GM10248 (cell line): Measurements from ENCODE around the gene TBC1D1.

ENCODE experiments used
- CTCF ChIA-PET: fragments of 300-600 bp; sonication (Branson Sonifier 250); formaldehyde crosslinking; extraction: SDS; loops from one replicate; lab custom pipeline; 2021; ENCODE audit warnings: antibody characterized with exemption; lab: Yijun Ruan, JAX
- POLR2A ChIA-PET: fragments of 350-650 bp; sonication (Branson Sonifier 250); formaldehyde crosslinking; extraction: SDS; loops from one replicate; lab custom pipeline; 2020; ENCODE audit warnings: antibody characterized with exemption; lab: Yijun Ruan, JAX
- DNase-seq: peaks from one replicate; pipeline ENCODE4 v3.0.0; 2012; ENCODE audit errors: extremely low spot score
- CTCF ChIP-seq: IDR thresholded peaks from 2 replicates; pipeline ENCODE4 v1.5.1; 2012; ENCODE audit warnings: mild to moderate bottlenecking, low read depth; ENCODE audit errors: extremely low read depth, missing control alignments, control extremely low read depth

The TBC1D1 gene

GRCh38 chr4:38045289-38045988 is 154.6 kb downstream of the TBC1D1 start:
- no peak for TF ChIP-seq CTCF
- ChIA-PET POLR2A (no interaction called here), CTCF (interaction anchor here (1.4 to 3.0 kb wide), 4 partner anchors 10 to 714 kb away, joined by 3 to 12 read pairs (median 3); no protein-coding TSS in a partner anchor)
- no peak for DNase-seq

GRCh38 chr4:38046727-38047489 is 156.0 kb downstream of the TBC1D1 start:
- POLR2A ChIA-PET = no interaction called here
- TF ChIP-seq CTCF = no peak
- no peak for DNase-seq
- CTCF ChIA-PET = interaction anchor here (1.4 to 3.0 kb wide), 4 partner anchors 12 to 712 kb away, joined by 3 to 12 read pairs (median 3); no protein-coding TSS in a partner anchor

- POLR2A ChIA-PET = no interaction called here
- no peak for DNase-seq
- CTCF ChIA-PET = interaction anchor here (1.8 kb wide), 1 partner anchor 9 kb away, joined by 5 read pairs; no protein-coding TSS in a partner anchor
- TF ChIP-seq CTCF = no peak
Observed at GRCh38 chr4:38049545-38050170, 158.8 kb downstream of the TBC1D1 start.

GRCh38 chr4:38050560-38051350 is 159.9 kb downstream of the TBC1D1 start:
- TF ChIP-seq CTCF = no peak
- ChIA-PET POLR2A (no interaction called here), CTCF (interaction anchor here (0.9 to 1.8 kb wide), 6 partner anchors 10 to 618 kb away, joined by 3 to 5 read pairs (median 4); no protein-coding TSS in a partner anchor)
- DNase-seq = no peak

- no peak for DNase-seq
- no peak for TF ChIP-seq CTCF
- CTCF ChIA-PET = interaction anchor here (1.7 kb wide), 1 partner anchor 23 kb away, joined by 3 read pairs; no protein-coding TSS in a partner anchor
- POLR2A ChIA-PET = no interaction called here
Observed at GRCh38 chr4:38055566-38055965, 164.7 kb downstream of the TBC1D1 start.
